Activated naive CD8-positive, alpha-beta T cell treated with anti-CD3 and anti-CD28 coated beads for 36 hours (primary cell): ENCODE measurements around the gene DYSF. TPM values are rescaled to one million over a fixed set of nuclear protein-coding genes. Genes with fewer than 3 reads are reported as not detected.

Experiments
- DNase-seq: peaks from one replicate; pipeline ENCODE4 v3.0.0; 2021
- H3K27ac Mint-ChIP-seq: one replicate; pipeline ENCODE4 v1.8.0; 2022; ENCODE audit warnings: mild to moderate bottlenecking, moderate library complexity, mixed read lengths
- H3K27me3 Mint-ChIP-seq: one replicate; pipeline ENCODE4 v1.8.0; 2022; ENCODE audit warnings: mild to moderate bottlenecking, mixed read lengths
- H3K36me3 Mint-ChIP-seq: one replicate; pipeline ENCODE4 v1.8.0; 2021; ENCODE audit warnings: mild to moderate bottlenecking, mixed read lengths
- H3K4me1 Mint-ChIP-seq: one replicate; pipeline ENCODE4 v1.8.0; 2021; ENCODE audit warnings: mixed read lengths
- H3K4me3 Mint-ChIP-seq: one replicate; pipeline ENCODE4 v1.8.0; 2022; ENCODE audit warnings: mild to moderate bottlenecking, moderate library complexity, mixed read lengths
- H3K9me3 Mint-ChIP-seq: one replicate; pipeline ENCODE4 v1.8.0; 2022; ENCODE audit warnings: mixed read lengths
- total RNA-seq, 2 experiments: library from RNA; stranded (reverse); gene quantifications; one replicate each; pipeline ENCODE4 v1.2.3, GENCODE V29; 2021

The DYSF gene
- total RNA-seq, 2 experiments from 2014 or later, result 4.3 to 5.5 TPM

GRCh38 chr2:71612581-71613402 lies 159.4 kb downstream of the DYSF start:
- H3K27me3 Mint-ChIP-seq, result no peaks in the 10 kb centered on the region
- no peaks in the 10 kb centered on the region for H3K4me1 Mint-ChIP-seq
- DNase-seq, result no peak

GRCh38 chr2:71613403-71613952 lies 160.1 kb downstream of the DYSF start:
- no peaks in the 10 kb centered on the region for H3K27me3 Mint-ChIP-seq
- H3K4me3 Mint-ChIP-seq, result no peak overlapping the region
- no peaks in the 10 kb centered on the region for H3K9me3 Mint-ChIP-seq
- H3K27ac Mint-ChIP-seq, result no peak overlapping the region
- no peaks in the 10 kb centered on the region for H3K4me1 Mint-ChIP-seq
- H3K36me3 Mint-ChIP-seq, result no peaks in the 10 kb centered on the region
- no peak for DNase-seq

More at GRCh38 chr2:71612581-71613402, 159.4 kb downstream of the DYSF start:
- no peaks in the 10 kb centered on the region for H3K36me3 Mint-ChIP-seq
- no peaks in the 10 kb centered on the region for H3K9me3 Mint-ChIP-seq
- H3K4me3 Mint-ChIP-seq, result no peak overlapping the region
- H3K27ac Mint-ChIP-seq, result no peak overlapping the region

GRCh38 chr2:71613953-71614925 lies 160.9 kb downstream of the DYSF start:
- no peak for DNase-seq
- Mint-ChIP-seq H3K27ac (no peak overlapping the region), H3K4me1 (no peaks in the 10 kb centered on the region), H3K9me3 (no peaks in the 10 kb centered on the region), H3K27me3 (no peaks in the 10 kb centered on the region), H3K36me3 (no peaks in the 10 kb centered on the region), H3K4me3 (no peak overlapping the region)

GRCh38 chr2:71614976-71615766 lies 161.8 kb downstream of the DYSF start:
- Mint-ChIP-seq H3K4me3 (no peak overlapping the region), H3K27ac (no peak overlapping the region), H3K9me3 (no peaks in the 10 kb centered on the region), H3K27me3 (no peaks in the 10 kb centered on the region), H3K4me1 (no peaks in the 10 kb centered on the region), H3K36me3 (no peaks in the 10 kb centered on the region)
- DNase-seq, result no peak

GRCh38 chr2:71615767-71616730 lies 162.7 kb downstream of the DYSF start:
- no peaks in the 10 kb centered on the region for H3K9me3 Mint-ChIP-seq
- H3K4me1 Mint-ChIP-seq, result no peaks in the 10 kb centered on the region
- no peaks in the 10 kb centered on the region for H3K27me3 Mint-ChIP-seq
- H3K4me3 Mint-ChIP-seq, result no peak overlapping the region
- no peaks in the 10 kb centered on the region for H3K36me3 Mint-ChIP-seq
- DNase-seq, result no peak
- no peak overlapping the region for H3K27ac Mint-ChIP-seq

GRCh38 chr2:71617266-71617665 lies 163.9 kb downstream of the DYSF start:
- no peaks in the 10 kb centered on the region for H3K4me1 Mint-ChIP-seq
- no peaks in the 10 kb centered on the region for H3K36me3 Mint-ChIP-seq
- no peaks in the 10 kb centered on the region for H3K9me3 Mint-ChIP-seq
- H3K27ac Mint-ChIP-seq, result no peak overlapping the region
- no peaks in the 10 kb centered on the region for H3K27me3 Mint-ChIP-seq
- no peak overlapping the region for H3K4me3 Mint-ChIP-seq
- no peak for DNase-seq

- Mint-ChIP-seq H3K27me3 (no peaks in the 10 kb centered on the region), H3K4me3 (no peak overlapping the region), H3K9me3 (no peaks in the 10 kb centered on the region), H3K27ac (no peak overlapping the region), H3K4me1 (no peaks in the 10 kb centered on the region), H3K36me3 (no peaks in the 10 kb centered on the region)
- DNase-seq, result no peak
Observed at GRCh38 chr2:71618327-71619113, 165.2 kb downstream of the DYSF start.

- Mint-ChIP-seq H3K4me1 (no peaks in the 10 kb centered on the region), H3K4me3 (no peak overlapping the region), H3K27me3 (no peaks in the 10 kb centered on the region), H3K27ac (no peak overlapping the region), H3K9me3 (no peaks in the 10 kb centered on the region), H3K36me3 (no peaks in the 10 kb centered on the region)
- DNase-seq, result no peak
Observed at GRCh38 chr2:71619230-71619741, 165.9 kb downstream of the DYSF start.

- no peaks in the 10 kb centered on the region for H3K36me3 Mint-ChIP-seq
- H3K27me3 Mint-ChIP-seq, result no peaks in the 10 kb centered on the region
- H3K4me1 Mint-ChIP-seq, result no peaks in the 10 kb centered on the region
- H3K4me3 Mint-ChIP-seq, result no peak overlapping the region
- no peaks in the 10 kb centered on the region for H3K9me3 Mint-ChIP-seq
- no peak for DNase-seq
- no peak overlapping the region for H3K27ac Mint-ChIP-seq
Observed at GRCh38 chr2:71620116-71620515, 166.8 kb downstream of the DYSF start.

- H3K4me1 Mint-ChIP-seq, result no peaks in the 10 kb centered on the region
- no peak for DNase-seq
- no peaks in the 10 kb centered on the region for H3K36me3 Mint-ChIP-seq
- H3K4me3 Mint-ChIP-seq, result no peak overlapping the region
- H3K27ac Mint-ChIP-seq, result no peak overlapping the region
- no peaks in the 10 kb centered on the region for H3K27me3 Mint-ChIP-seq
- no peaks in the 10 kb centered on the region for H3K9me3 Mint-ChIP-seq
Observed at GRCh38 chr2:71620851-71621251, 167.5 kb downstream of the DYSF start.

GRCh38 chr2:71629273-71629672 lies 175.9 kb downstream of the DYSF start:
- Mint-ChIP-seq H3K36me3 (no peaks in the 10 kb centered on the region), H3K27ac (no peak overlapping the region), H3K9me3 (no peaks in the 10 kb centered on the region), H3K4me3 (no peak overlapping the region), H3K27me3 (peaks cover 16% of the 10 kb centered on the region), H3K4me1 (no peaks in the 10 kb centered on the region)
- DNase-seq, result no peak

- Mint-ChIP-seq H3K9me3 (no peaks in the 10 kb centered on the region), H3K4me3 (no peak overlapping the region), H3K4me1 (no peaks in the 10 kb centered on the region), H3K36me3 (no peaks in the 10 kb centered on the region), H3K27ac (no peak overlapping the region), H3K27me3 (peaks cover 16% of the 10 kb centered on the region)
- no peak for DNase-seq
Observed at GRCh38 chr2:71629771-71630453, 176.6 kb downstream of the DYSF start.
